Endothelial cell (in vitro differentiated cells): ENCODE measurements around the gene SUSD6. TPM values are rescaled to one million over a fixed set of nuclear protein-coding genes. Genes with fewer than 3 reads are reported as not detected.

ENCODE experiments used
- DNase-seq: peaks from one replicate; pipeline ENCODE4 v3.0.0; 2021; ENCODE audit warnings: low spot score
- H3K27ac Mint-ChIP-seq: one replicate; pipeline ENCODE4 v1.8.0; 2021; ENCODE audit warnings: mixed read lengths, inconsistent platforms; ENCODE audit not compliant: unreplicated experiment
- H3K27me3 Mint-ChIP-seq: one replicate; pipeline ENCODE4 v1.8.0; 2021; ENCODE audit warnings: mild to moderate bottlenecking, moderate library complexity, mixed read lengths, inconsistent platforms; ENCODE audit not compliant: unreplicated experiment
- H3K36me3 Mint-ChIP-seq: one replicate; pipeline ENCODE4 v1.8.0; 2021; ENCODE audit warnings: mild to moderate bottlenecking, low read depth, mixed read lengths, inconsistent platforms; ENCODE audit not compliant: unreplicated experiment
- H3K4me1 Mint-ChIP-seq: one replicate; pipeline ENCODE4 v1.8.0; 2021; ENCODE audit warnings: mild to moderate bottlenecking, mixed read lengths, inconsistent platforms; ENCODE audit not compliant: unreplicated experiment
- H3K4me3 Mint-ChIP-seq: one replicate; pipeline ENCODE4 v1.8.0; 2021; ENCODE audit warnings: mild to moderate bottlenecking, mixed read lengths, inconsistent platforms; ENCODE audit not compliant: unreplicated experiment
- H3K9me3 Mint-ChIP-seq: one replicate; pipeline ENCODE4 v1.8.0; 2021; ENCODE audit warnings: mixed read lengths, inconsistent platforms; ENCODE audit not compliant: unreplicated experiment
- CTCF ChIP-seq: fragments of 200-600 bp; sonication (generic); IDR thresholded peaks from one replicate; pipeline ENCODE4 v1.5.0; 2021; ENCODE audit warnings: antibody characterized with exemption; ENCODE audit not compliant: unreplicated experiment
- total RNA-seq: library from RNA; stranded (reverse); fragmentation: NEBNext Ultra II Directional; extraction: Animal tissue kit (Norgen Biotek cat#: 25700); gene quantifications from one replicate; pipeline ENCODE4 v1.2.1, GENCODE V29; 2021; ENCODE audit not compliant: unreplicated experiment

The SUSD6 gene
- total RNA-seq, 1 donor from 2014 or later: 71.5 TPM

DNA sequence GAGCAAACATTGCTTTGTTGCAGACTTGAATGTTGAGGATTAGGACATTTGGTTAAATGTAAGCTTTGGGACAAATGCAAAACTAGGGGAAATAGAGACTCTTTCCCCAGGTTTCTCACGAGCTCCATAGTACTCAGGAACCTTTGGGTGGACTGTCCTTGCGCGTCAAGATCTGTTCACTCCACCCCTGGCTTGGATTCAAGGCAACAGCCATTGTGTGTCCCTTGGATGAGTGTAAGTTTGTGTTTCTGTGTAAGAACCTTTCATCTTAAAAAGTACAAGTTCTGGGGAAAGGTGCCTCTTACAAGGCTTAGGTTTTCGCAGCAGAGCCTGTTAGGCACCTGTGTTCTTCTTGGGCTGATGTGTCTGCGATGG, 3.7 kb downstream of the SUSD6 start:
- Mint-ChIP-seq H3K9me3 (no peaks in the 10 kb centered on the region), H3K27me3 (peaks cover 13% of the 10 kb centered on the region), H3K4me1 (peaks cover 72% of the 10 kb centered on the region), H3K4me3 (peak overlapping the region; percentile 63), H3K36me3 (peaks cover 38% of the 10 kb centered on the region), H3K27ac (no peak overlapping the region)
- no peak for DNase-seq
- TF ChIP-seq CTCF: no peak

DNA sequence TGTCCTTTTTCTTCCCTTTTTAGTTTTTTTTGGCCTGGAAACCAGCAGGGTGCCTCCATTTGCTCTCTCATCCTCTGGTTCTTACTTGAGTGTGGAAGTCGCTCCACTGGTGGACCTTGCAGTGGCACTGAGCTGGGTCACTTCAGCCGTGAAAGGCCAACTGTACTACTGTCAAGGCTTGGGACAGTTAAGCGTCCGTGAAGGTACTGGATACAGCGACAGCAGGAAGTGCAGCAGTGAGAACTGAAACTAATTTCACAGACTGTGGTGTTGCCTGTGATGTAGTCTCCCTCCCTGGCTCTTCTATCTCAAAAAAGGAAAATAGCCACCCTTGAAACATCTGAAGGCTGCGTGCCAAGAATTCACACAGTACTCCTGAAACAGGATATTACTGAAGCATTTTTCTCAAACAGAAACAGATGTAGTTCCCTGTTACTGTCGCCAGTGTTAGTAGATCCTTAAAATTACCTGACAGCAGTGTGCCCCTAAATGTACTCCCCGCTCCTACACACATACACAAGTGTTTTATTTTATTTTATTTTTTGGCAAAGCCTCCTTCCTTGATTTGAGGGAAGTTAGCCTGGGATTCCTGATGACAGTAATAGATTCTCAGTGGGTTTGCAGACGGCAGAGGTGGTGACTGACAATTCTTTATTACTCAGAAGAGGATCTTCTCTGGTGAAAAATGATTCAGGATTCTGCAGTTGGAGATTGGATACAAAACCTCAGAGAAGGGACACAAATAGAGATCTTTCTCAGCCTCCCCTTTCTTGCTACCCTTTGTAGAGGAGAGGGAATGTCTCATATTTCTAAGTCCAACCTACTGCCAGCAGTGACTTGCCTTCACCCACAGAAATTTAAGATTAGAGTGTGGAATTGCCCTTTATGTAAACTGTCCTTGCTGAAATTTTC, 4.4 kb downstream of the SUSD6 start:
- no peak for DNase-seq
- no peaks in the 10 kb centered on the region for H3K9me3 Mint-ChIP-seq
- H3K4me1 Mint-ChIP-seq: peaks cover 74% of the 10 kb centered on the region
- peaks cover 8% of the 10 kb centered on the region for H3K27me3 Mint-ChIP-seq
- TF ChIP-seq CTCF: no peak
- H3K4me3 Mint-ChIP-seq: peak overlapping the region; percentile 83
- H3K36me3 Mint-ChIP-seq: peaks cover 38% of the 10 kb centered on the region
- H3K27ac Mint-ChIP-seq: peak overlapping the region; percentile 72

- Mint-ChIP-seq H3K27ac (no peak overlapping the region), H3K4me1 (peaks cover 77% of the 10 kb centered on the region)
- DNase-seq: no peak
Measured at GRCh38 chr14:69616408-69616773, 5.0 kb downstream of the SUSD6 start.

DNA sequence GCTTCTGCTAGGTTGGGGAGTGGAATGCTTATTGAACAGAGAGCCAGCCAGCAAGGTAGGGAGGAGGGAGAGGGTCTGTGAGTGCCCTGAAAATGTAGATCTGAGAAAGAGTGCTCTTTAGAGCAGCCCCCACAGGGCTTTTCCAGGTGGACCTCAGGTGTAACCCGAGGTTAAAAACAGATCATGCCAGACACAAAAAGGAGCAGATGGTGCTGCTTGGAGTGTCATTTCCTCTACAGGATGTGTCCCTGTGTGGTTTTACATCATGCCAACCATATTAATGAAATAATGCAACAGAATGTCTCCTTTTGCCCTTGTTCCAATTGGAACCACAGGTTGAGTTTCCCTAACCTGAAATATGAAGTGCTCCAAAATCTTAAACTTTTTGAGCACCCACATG, 6.4 kb downstream of the SUSD6 start:
- no peak for TF ChIP-seq CTCF
- Mint-ChIP-seq H3K36me3 (peaks cover 29% of the 10 kb centered on the region), H3K27me3 (peaks cover 2% of the 10 kb centered on the region), H3K9me3 (no peaks in the 10 kb centered on the region), H3K4me3 (no peak overlapping the region), H3K4me1 (peaks cover 80% of the 10 kb centered on the region), H3K27ac (no peak overlapping the region)
- DNase-seq: no peak

More at GRCh38 chr14:69616408-69616773, 5.0 kb downstream of the SUSD6 start:
- no peaks in the 10 kb centered on the region for H3K9me3 Mint-ChIP-seq
- no peak for TF ChIP-seq CTCF
- H3K27me3 Mint-ChIP-seq: peaks cover 5% of the 10 kb centered on the region
- H3K4me3 Mint-ChIP-seq: no peak overlapping the region
- peaks cover 35% of the 10 kb centered on the region for H3K36me3 Mint-ChIP-seq

DNA sequence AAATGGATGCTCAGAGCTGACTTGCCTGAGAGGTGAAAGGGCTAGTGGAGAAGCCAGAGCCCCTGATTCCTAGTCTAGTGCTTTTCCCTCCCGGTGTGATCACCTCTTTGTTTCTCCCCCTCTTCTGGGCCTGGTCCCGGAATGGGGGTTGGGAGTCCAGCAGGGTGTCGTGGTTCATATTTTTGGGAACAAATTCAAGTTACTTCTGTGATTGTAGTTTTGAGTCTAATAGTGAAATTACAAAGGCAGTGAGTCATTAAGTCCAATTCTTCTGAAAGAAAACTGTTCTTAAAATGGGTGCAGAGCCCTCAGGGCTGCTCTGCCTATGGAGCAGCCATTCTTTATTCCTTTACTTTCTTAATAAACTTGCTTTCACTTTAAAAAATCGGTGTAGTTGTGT, 7.6 kb downstream of the SUSD6 start:
- H3K27ac Mint-ChIP-seq: no peak overlapping the region

More for the DNA sequence above, 7.6 kb downstream of the SUSD6 start:
- no peak for TF ChIP-seq CTCF
- H3K9me3 Mint-ChIP-seq: no peaks in the 10 kb centered on the region
- peaks cover 19% of the 10 kb centered on the region for H3K36me3 Mint-ChIP-seq
- H3K4me1 Mint-ChIP-seq: peaks cover 76% of the 10 kb centered on the region
- no peak overlapping the region for H3K4me3 Mint-ChIP-seq
- no peak for DNase-seq
- H3K27me3 Mint-ChIP-seq: no peaks in the 10 kb centered on the region
